HG03066 (cell line): ENCODE results near the gene PCDHGC5.

ENCODE experiments used
- ATAC-seq: cut with Tn5 transposase; IDR thresholded peaks from one replicate; pipeline ENCODE4 v1.9.1; 2021; ENCODE audit warnings: low read depth; ENCODE audit not compliant: unreplicated experiment

PCDHGC5 gene

GRCh38 chr5:141527426-141527825 lies 38.5 kb downstream of the PCDHGC5 start:
- ATAC-seq = no peak

GRCh38 chr5:141528291-141528984 lies 39.6 kb downstream of the PCDHGC5 start:
- ATAC-seq = no peak

GRCh38 chr5:141529002-141529401 lies 40.1 kb downstream of the PCDHGC5 start:
- ATAC-seq = no peak

GRCh38 chr5:141529873-141530272 lies 41.0 kb downstream of the PCDHGC5 start:
- ATAC-seq = peak; percentile 55

GRCh38 chr5:141532726-141533125 lies 43.8 kb downstream of the PCDHGC5 start:
- ATAC-seq = no peak

- ATAC-seq = no peak
These were observed 45.0 kb downstream of the PCDHGC5 start for GRCh38 chr5:141533897-141534296.

GRCh38 chr5:141534492-141535213 lies 45.8 kb downstream of the PCDHGC5 start:
- ATAC-seq = no peak
